Fibroblast of mammary gland (primary cell): ENCODE results near the gene DNAH7.
"Not testable (repeated sequence)": the region's sequence is repeated elsewhere in the genome, so short reads cannot be mapped to it uniquely, and the experiment has no call there.

ENCODE experiments used
- DNase-seq: peaks from one replicate; pipeline ENCODE4 v3.0.0-alpha.2; 2010; ENCODE audit warnings: low read depth
- H3K4me3 ChIP-seq: 2 replicates; pipeline ENCODE4 v1.5.1; 2011; ENCODE audit warnings: low read depth, mild to moderate bottlenecking, low read length, moderate library complexity; ENCODE audit not compliant: control insufficient read depth
- CTCF ChIP-seq: conservative IDR thresholded peaks from 2 replicates; pipeline ENCODE4 v1.5.1; 2011; ENCODE audit warnings: low read depth, low read length, inconsistent platforms; ENCODE audit not compliant: control insufficient read depth, insufficient read depth

DNAH7 gene

GRCh38 chr2:195956725-195957124, 111.9 kb downstream of the DNAH7 start:
- no peak overlapping the region for H3K4me3 ChIP-seq
- no peak for DNase-seq
- TF ChIP-seq CTCF = no peak

- peak; percentile 6 for DNase-seq
- no peak for TF ChIP-seq CTCF
- H3K4me3 ChIP-seq = no peak overlapping the region
Measured at GRCh38 chr2:195945056-195945455, 123.6 kb downstream of the DNAH7 start.

GRCh38 chr2:195937176-195937575, 131.5 kb downstream of the DNAH7 start:
- TF ChIP-seq CTCF = no peak
- no peak overlapping the region for H3K4me3 ChIP-seq
- DNase-seq = no peak

GRCh38 chr2:195934484-195934883, 134.2 kb downstream of the DNAH7 start:
- no peak for DNase-seq
- no peak overlapping the region for H3K4me3 ChIP-seq
- TF ChIP-seq CTCF = no peak

GRCh38 chr2:195929531-195929930, 139.1 kb downstream of the DNAH7 start:
- TF ChIP-seq CTCF = no peak
- DNase-seq = no peak
- H3K4me3 ChIP-seq = no peak overlapping the region

GRCh38 chr2:195925120-195925519, 143.5 kb downstream of the DNAH7 start:
- H3K4me3 ChIP-seq = no peak overlapping the region
- DNase-seq = no peak
- no peak for TF ChIP-seq CTCF

- no peak for TF ChIP-seq CTCF
- H3K4me3 ChIP-seq = no peak overlapping the region
- DNase-seq = no peak
Measured at GRCh38 chr2:195923889-195924288, 144.7 kb downstream of the DNAH7 start.

GRCh38 chr2:195917021-195917600, 151.5 kb downstream of the DNAH7 start:
- not testable (repeated sequence) for DNase-seq, H3K4me3 ChIP-seq
